ENCODE results near the gene TM9SF4. TPM values are rescaled to one million over a fixed set of nuclear protein-coding genes. Genes with fewer than 3 reads are reported as not detected.
"Not testable (repeated sequence)": the region's sequence is repeated elsewhere in the genome, so short reads cannot be mapped to it uniquely, and the experiment has no call there.

The TM9SF4 gene
- total and polyA plus RNA-seq, 2 of the 8 experiments (the other 6 are each of a cell fraction or from before 2014, with no cell fraction given) = 38.4 to 68.7 TPM

GRCh38 chr20:32192698-32193097, 83.2 kb downstream of the TM9SF4 start (continued):
- no peak for TF ChIP-seq TEAD4 (IDR thresholded peaks at IDR 0.05; ENCODE audit: low read depth, low read length)
- TF ChIP-seq EP300 (IDR thresholded peaks at IDR 0.05; ENCODE audit: borderline replicate concordance in 1 of 2, low read depth in 2 of 2, low read length in 2 of 2) = no peak
- TF ChIP-seq HDAC2 (IDR thresholded peaks at IDR 0.05; ENCODE audit: borderline replicate concordance in 1 of 2, low read depth in 2 of 2, low read length in 2 of 2) = no peak

- H3K23me2 ChIP-seq (ENCODE audit: low read depth, low read length); H4K91ac ChIP-seq (replicated peaks; ENCODE audit: insufficient read length, low read length); H3K27me3 ChIP-seq (replicated peaks in 1 of 4; ENCODE audit: control insufficient read depth in 3 of 4, extremely low read depth in 1 of 4, insufficient read depth in 3 of 4, low read length in 3 of 4); H2AK5ac ChIP-seq (ENCODE audit: low read depth, low read length); H3K79me2 ChIP-seq (ENCODE audit: control insufficient read depth in 1 of 2, insufficient read depth in 2 of 2, low read length in 2 of 2); H3K14ac ChIP-seq (ENCODE audit: insufficient read length); H2BK20ac ChIP-seq (ENCODE audit: low read length); H3K9ac ChIP-seq (replicated peaks in 1 of 4; ENCODE audit: extremely low read depth in 1 of 4, low read depth in 3 of 4, low read length in 3 of 4); H3K18ac ChIP-seq (ENCODE audit: extremely low read depth, low read length); H3K4me2 ChIP-seq (ENCODE audit: insufficient read depth in 1 of 2, low read depth in 2 of 2, low read length in 2 of 2); H4K5ac ChIP-seq (ENCODE audit: insufficient read length, low read depth, low read length); H2BK15ac ChIP-seq (ENCODE audit: low read length); H3K79me1 ChIP-seq (ENCODE audit: low read depth, low read length); H2BK5ac ChIP-seq (ENCODE audit: low read depth, low read length); H2BK120ac ChIP-seq (replicated peaks; ENCODE audit: low read depth, low read length); FAIRE-seq; H3K56ac ChIP-seq (replicated peaks; ENCODE audit: insufficient read length, low read depth, low read length); H3K23ac ChIP-seq (ENCODE audit: insufficient read length); H2BK12ac ChIP-seq (ENCODE audit: low read depth, low read length); DNase-seq (ENCODE audit: low read depth in 1 of 2, low spot score in 2 of 2); H2AFZ ChIP-seq (ENCODE audit: low read length); H3K4ac ChIP-seq (replicated peaks; ENCODE audit: insufficient read length, low read depth, low read length); H3K27ac ChIP-seq (ENCODE audit: low read depth, low read length); H3K9me3 ChIP-seq (ENCODE audit: insufficient read depth in 2 of 2, low read depth in 1 of 2, low read length in 1 of 2); H3K4me3 ChIP-seq (ENCODE audit: extremely low read depth in 1 of 4, insufficient read depth in 2 of 4, low read depth in 3 of 4, low read length in 4 of 4); H4K8ac ChIP-seq (ENCODE audit: extremely low read depth, insufficient read depth, low read length): not testable (repeated sequence)
- peaks cover 12 to 15% of the 10 kb centered on the region in 2 experiments for H4K20me1 ChIP-seq (replicated peaks in 1 of 2; ENCODE audit: control insufficient read depth in 1 of 2, insufficient read depth in 2 of 2, low read length in 2 of 2)
- POLR2A ChIA-PET (ENCODE audit: partially characterized antibody) = interaction anchor here (1.4 to 5.6 kb wide), 2 partner anchors 10 to 25 kb away, joined by 4 to 77 read pairs; partner anchors contain the start of genes PLAGL2 and POFUT1
- CTCF ChIA-PET (ENCODE audit: partially characterized antibody) = interaction anchor here (0.6 kb wide), 1 partner anchor 36 kb away, joined by 3 read pairs; no protein-coding TSS in a partner anchor
- WGBS, 2 experiments (ENCODE audit: extremely low coverage in 1 of 2, insufficient coverage in 1 of 2, insufficient read length in 1 of 2, insufficient replicate concordance in 2 of 2, low coverage in 1 of 2, low lambda C conversion rate in 2 of 2, missing lambda C conversion rate in 1 of 2) = 90% methylated on average over 5 of the region's 5 CpGs; no CpG with 5 or more reads in 1 of the 2 experiments
- peaks cover 2 to 21% (median 17%) of the 10 kb centered on the region in 4 experiments for H3K4me1 ChIP-seq (replicated peaks in 1 of 4; ENCODE audit: control insufficient read depth in 3 of 4, insufficient read depth in 4 of 4, low read length in 3 of 4)
- peaks cover 26 to 35% (median 28%) of the 10 kb centered on the region in 4 experiments for H3K36me3 ChIP-seq (ENCODE audit: control insufficient read depth in 2 of 4, insufficient read depth in 4 of 4, low read length in 3 of 4)
Observed at GRCh38 chr20:32193336-32193735, 83.8 kb downstream of the TM9SF4 start.

Data from H1 (cell line).